Measurements from ENCODE around the gene CHP1. TPM values are rescaled to one million over a fixed set of nuclear protein-coding genes. Genes with fewer than 3 reads are reported as not detected.
A peak's percentile ranks its signal among the peaks of the same experiment; 100 is the strongest.
"Not testable (repeated sequence)": the region's sequence is repeated elsewhere in the genome, so short reads cannot be mapped to it uniquely, and the experiment has no call there.

CHP1 gene
- total RNA-seq, 1 experiment from 2014 or later: 67.1 TPM

- CTCF ChIA-PET: interaction anchor here (0.6 to 2.0 kb wide), 3 partner anchors 8 to 230 kb away, joined by 3 to 5 read pairs (median 5); partner anchors contain the start of genes CHP1 and EXD1
- TF ChIP-seq CTCF (IDR thresholded peaks at IDR 0.05; ENCODE audit: unreplicated experiment): no peak
- BruUV-seq (replicated peaks): no TSS peak
- H3K4me1 Mint-ChIP-seq (ENCODE audit: low read depth, unreplicated experiment): peaks cover 10% of the 10 kb centered on the region
- no peaks in the 10 kb centered on the region for H3K9me3 Mint-ChIP-seq (ENCODE audit: low read depth, unreplicated experiment)
- no peak overlapping the region for H3K4me3 Mint-ChIP-seq (ENCODE audit: low read depth, unreplicated experiment)
- peak; percentile 52 for DNase-seq
- H3K36me3 Mint-ChIP-seq (ENCODE audit: insufficient read depth, unreplicated experiment): peaks cover 6% of the 10 kb centered on the region
- intact Hi-C loops (cut with micrococcal nuclease; ENCODE audit: unreplicated experiment): no loop called here
- peak overlapping the region; percentile 50 for H3K27ac Mint-ChIP-seq (ENCODE audit: unreplicated experiment)
- H3K27me3 Mint-ChIP-seq (ENCODE audit: unreplicated experiment): no peaks in the 10 kb centered on the region
These were observed 10.3 kb downstream of the CHP1 start for GRCh38 chr15:41241221-41241964.

DNA sequence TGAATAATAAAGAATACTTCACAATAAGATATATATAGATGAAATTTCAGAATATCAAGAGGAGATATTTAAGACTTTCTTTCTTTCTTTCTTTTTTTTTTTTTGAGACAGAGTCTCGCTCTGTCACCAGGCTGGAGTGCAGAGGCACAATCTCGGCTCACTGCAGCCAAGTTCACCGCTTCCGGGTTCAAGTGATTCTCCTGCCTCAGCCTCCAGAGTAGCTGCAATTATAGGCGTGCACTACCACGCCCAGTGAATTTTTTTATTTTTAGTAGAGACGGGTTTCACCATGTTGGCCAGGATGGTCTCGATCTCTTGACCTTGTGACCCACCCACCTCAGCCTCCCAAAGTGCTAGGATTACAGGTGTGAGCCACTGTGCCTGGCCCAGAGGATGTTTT is 19.7 kb downstream of the CHP1 start:
- not testable (repeated sequence) for BruUV-seq (replicated peaks); H3K4me3 Mint-ChIP-seq (ENCODE audit: low read depth, unreplicated experiment); H3K27ac Mint-ChIP-seq (ENCODE audit: unreplicated experiment); H3K27me3 Mint-ChIP-seq (ENCODE audit: unreplicated experiment); H3K36me3 Mint-ChIP-seq (ENCODE audit: insufficient read depth, unreplicated experiment); H3K4me1 Mint-ChIP-seq (ENCODE audit: low read depth, unreplicated experiment); H3K9me3 Mint-ChIP-seq (ENCODE audit: low read depth, unreplicated experiment)
- peak; percentile 10 for DNase-seq
- CTCF ChIA-PET: interaction anchor here (0.7 to 1.7 kb wide), 2 partner anchors 8 to 17 kb away, joined by 3 to 14 read pairs; no protein-coding TSS in a partner anchor
- intact Hi-C loops (cut with micrococcal nuclease; ENCODE audit: unreplicated experiment): loop anchor here (10.0 kb wide), 1 partner anchor 84 kb away; the partner anchor contains the start of genes NUSAP1 and OIP5

DNA sequence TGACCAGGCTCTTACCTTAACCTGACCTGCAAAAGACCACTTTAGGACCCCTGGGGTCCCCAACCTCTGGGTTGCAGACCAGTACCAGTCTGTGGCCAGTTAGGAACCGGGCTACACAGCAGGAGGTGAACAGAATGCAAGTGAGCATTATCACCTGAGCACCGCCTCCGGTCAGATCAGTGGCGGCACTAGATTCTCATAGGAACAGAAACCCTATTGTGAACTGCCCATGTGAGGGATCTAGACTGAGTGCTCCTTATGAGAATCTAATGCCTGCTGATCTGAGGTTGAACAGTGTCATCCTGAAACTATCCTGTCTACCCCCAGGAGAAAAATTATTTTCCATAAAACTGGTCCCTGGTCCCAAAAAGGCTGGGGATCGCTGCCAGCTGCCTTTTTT is 20.3 kb downstream of the CHP1 start:
- no peaks in the 10 kb centered on the region for H3K9me3 Mint-ChIP-seq (ENCODE audit: low read depth, unreplicated experiment)
- H3K4me3 Mint-ChIP-seq (ENCODE audit: low read depth, unreplicated experiment): no peak overlapping the region
- no peak overlapping the region for H3K27ac Mint-ChIP-seq (ENCODE audit: unreplicated experiment)
- no TSS peak for BruUV-seq (replicated peaks)
- no peak for DNase-seq
- H3K27me3 Mint-ChIP-seq (ENCODE audit: unreplicated experiment): no peaks in the 10 kb centered on the region
- H3K4me1 Mint-ChIP-seq (ENCODE audit: low read depth, unreplicated experiment): peaks cover 8% of the 10 kb centered on the region
- H3K36me3 Mint-ChIP-seq (ENCODE audit: insufficient read depth, unreplicated experiment): peaks cover 4% of the 10 kb centered on the region
- CTCF ChIA-PET: no interaction called here
- no peak for TF ChIP-seq CTCF (IDR thresholded peaks at IDR 0.05; ENCODE audit: unreplicated experiment)
- intact Hi-C loops (cut with micrococcal nuclease; ENCODE audit: unreplicated experiment): loop anchor here (10.0 kb wide), 1 partner anchor 83 kb away; the partner anchor contains the start of genes NUSAP1 and OIP5

GRCh38 chr15:41254560-41254959 is 23.5 kb downstream of the CHP1 start:
- no peak for TF ChIP-seq CTCF (IDR thresholded peaks at IDR 0.05; ENCODE audit: unreplicated experiment)
- Mint-ChIP-seq H3K27me3 (ENCODE audit: unreplicated experiment) (no peaks in the 10 kb centered on the region), H3K4me3 (ENCODE audit: low read depth, unreplicated experiment) (no peak overlapping the region), H3K9me3 (ENCODE audit: low read depth, unreplicated experiment) (no peaks in the 10 kb centered on the region), H3K36me3 (ENCODE audit: insufficient read depth, unreplicated experiment) (peaks cover 1% of the 10 kb centered on the region), H3K4me1 (ENCODE audit: low read depth, unreplicated experiment) (peaks cover 18% of the 10 kb centered on the region), H3K27ac (ENCODE audit: unreplicated experiment) (no peak overlapping the region)
- no TSS peak for BruUV-seq (replicated peaks)
- intact Hi-C loops (cut with micrococcal nuclease; ENCODE audit: unreplicated experiment): loop anchor here (10.0 kb wide), 1 partner anchor 80 kb away; the partner anchor contains the start of genes NUSAP1 and OIP5
- no peak for DNase-seq
- CTCF ChIA-PET: no interaction called here

DNA sequence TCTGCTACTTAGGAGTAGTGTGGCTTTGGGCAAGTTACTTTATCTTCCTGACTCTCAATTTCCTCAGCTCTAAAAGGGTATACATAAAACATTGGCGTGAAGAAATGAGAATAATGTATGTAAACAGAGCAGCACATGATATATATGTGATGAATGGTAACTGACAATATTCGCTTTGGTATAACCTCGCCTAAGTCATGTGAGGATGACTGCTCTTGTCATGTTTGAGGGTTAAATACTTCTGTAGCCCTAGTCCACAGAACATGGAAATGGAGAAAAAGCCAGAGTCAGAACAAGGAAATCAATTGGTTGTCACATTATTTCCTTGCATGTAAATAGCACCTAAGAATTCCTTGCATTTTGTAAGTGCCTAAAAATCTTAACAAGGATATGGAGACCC is 25.0 kb downstream of the CHP1 start:
- CTCF ChIA-PET: no interaction called here
- Mint-ChIP-seq H3K4me3 (ENCODE audit: low read depth, unreplicated experiment) (no peak overlapping the region), H3K4me1 (ENCODE audit: low read depth, unreplicated experiment) (peaks cover 18% of the 10 kb centered on the region), H3K9me3 (ENCODE audit: low read depth, unreplicated experiment) (no peaks in the 10 kb centered on the region), H3K27ac (ENCODE audit: unreplicated experiment) (peak overlapping the region; percentile 30), H3K36me3 (ENCODE audit: insufficient read depth, unreplicated experiment) (no peaks in the 10 kb centered on the region), H3K27me3 (ENCODE audit: unreplicated experiment) (no peaks in the 10 kb centered on the region)
- intact Hi-C loops (cut with micrococcal nuclease; ENCODE audit: unreplicated experiment): loop anchor here (10.0 kb wide), 1 partner anchor 79 kb away; the partner anchor contains the start of genes NUSAP1 and OIP5
- no TSS peak for BruUV-seq (replicated peaks)
- DNase-seq: no peak
- TF ChIP-seq CTCF (IDR thresholded peaks at IDR 0.05; ENCODE audit: unreplicated experiment): no peak

All from Calu3 (cell line).